Measurements from ENCODE around the gene CNTNAP4.

The CNTNAP4 gene

GRCh38 chr16:76309639-76310335, 32.6 kb downstream of the CNTNAP4 start:
- no peak for DNase-seq (ENCODE audit: low read depth)

GRCh38 chr16:76311260-76311659, 34.1 kb downstream of the CNTNAP4 start:
- DNase-seq (ENCODE audit: low read depth), result no peak

- no peak for DNase-seq (ENCODE audit: low read depth)
These were observed 41.4 kb downstream of the CNTNAP4 start for GRCh38 chr16:76318565-76318964.

- no peak for DNase-seq (ENCODE audit: low read depth)
These were observed 51.9 kb downstream of the CNTNAP4 start for GRCh38 chr16:76329106-76329505.

- DNase-seq (ENCODE audit: low read depth), result no peak
These were observed 58.2 kb downstream of the CNTNAP4 start for GRCh38 chr16:76335180-76335974.

- no peak for DNase-seq (ENCODE audit: low read depth)
These were observed 58.9 kb downstream of the CNTNAP4 start for GRCh38 chr16:76336112-76336511.

GRCh38 chr16:76338472-76338871, 61.3 kb downstream of the CNTNAP4 start:
- DNase-seq (ENCODE audit: low read depth), result no peak

- no peak for DNase-seq (ENCODE audit: low read depth)
These were observed 66.6 kb downstream of the CNTNAP4 start for GRCh38 chr16:76343769-76344168.

GRCh38 chr16:76345163-76345661, 68.0 kb downstream of the CNTNAP4 start:
- no peak for DNase-seq (ENCODE audit: low read depth)

GRCh38 chr16:76346210-76346609, 69.0 kb downstream of the CNTNAP4 start:
- no peak for DNase-seq (ENCODE audit: low read depth)

- DNase-seq (ENCODE audit: low read depth), result no peak
These were observed 74.2 kb downstream of the CNTNAP4 start for GRCh38 chr16:76351441-76351840.

GRCh38 chr16:76360404-76360803, 83.2 kb downstream of the CNTNAP4 start:
- no peak for DNase-seq (ENCODE audit: low read depth)

GRCh38 chr16:76370344-76370743, 93.1 kb downstream of the CNTNAP4 start:
- DNase-seq (ENCODE audit: low read depth), result no peak

- DNase-seq (ENCODE audit: low read depth), result no peak
These were observed 94.2 kb downstream of the CNTNAP4 start for GRCh38 chr16:76371441-76371840.

- DNase-seq (ENCODE audit: low read depth), result no peak
These were observed 96.8 kb downstream of the CNTNAP4 start for GRCh38 chr16:76373998-76374397.

- DNase-seq (ENCODE audit: low read depth), result no peak
These were observed 99.8 kb downstream of the CNTNAP4 start for GRCh38 chr16:76376988-76377387.

- DNase-seq (ENCODE audit: low read depth), result no peak
These were observed 100.8 kb downstream of the CNTNAP4 start for GRCh38 chr16:76378020-76378419.

- DNase-seq (ENCODE audit: low read depth), result no peak
These were observed 103.9 kb downstream of the CNTNAP4 start for GRCh38 chr16:76381096-76381495.

- no peak for DNase-seq (ENCODE audit: low read depth)
These were observed 108.5 kb downstream of the CNTNAP4 start for GRCh38 chr16:76385601-76386230.

- DNase-seq (ENCODE audit: low read depth), result no peak
These were observed 109.6 kb downstream of the CNTNAP4 start for GRCh38 chr16:76386784-76387183.

GRCh38 chr16:76387994-76388393, 110.8 kb downstream of the CNTNAP4 start:
- DNase-seq (ENCODE audit: low read depth), result no peak

- no peak for DNase-seq (ENCODE audit: low read depth)
These were observed 111.9 kb downstream of the CNTNAP4 start for GRCh38 chr16:76389126-76389525.

- DNase-seq (ENCODE audit: low read depth), result no peak
These were observed 113.3 kb downstream of the CNTNAP4 start for GRCh38 chr16:76390476-76390875.

Measured in activated gamma-delta T cell treated with anti-CD3 and anti-CD28 coated beads, Interleukin-2, amount 50 U/mL, for 16 hours (primary cell).